Measurements from ENCODE around the gene RAB11A.

GRCh38 chr15:65931221-65931620 lies 61.9 kb downstream of the RAB11A start:
- TF ChIP-seq POLR2A (IDR thresholded peaks at IDR 0.05), result no peak
- TF ChIP-seq CTCF (IDR thresholded peaks at IDR 0.05), result no peak

All from Peyer's patch (tissue), 4 donors.